Measurements from ENCODE around the gene PTPRG. TPM values are rescaled to one million over a fixed set of nuclear protein-coding genes. Genes with fewer than 3 reads are reported as not detected.

PTPRG gene
- total RNA-seq, 1 experiment from 2014 or later: 32.1 TPM

DNA sequence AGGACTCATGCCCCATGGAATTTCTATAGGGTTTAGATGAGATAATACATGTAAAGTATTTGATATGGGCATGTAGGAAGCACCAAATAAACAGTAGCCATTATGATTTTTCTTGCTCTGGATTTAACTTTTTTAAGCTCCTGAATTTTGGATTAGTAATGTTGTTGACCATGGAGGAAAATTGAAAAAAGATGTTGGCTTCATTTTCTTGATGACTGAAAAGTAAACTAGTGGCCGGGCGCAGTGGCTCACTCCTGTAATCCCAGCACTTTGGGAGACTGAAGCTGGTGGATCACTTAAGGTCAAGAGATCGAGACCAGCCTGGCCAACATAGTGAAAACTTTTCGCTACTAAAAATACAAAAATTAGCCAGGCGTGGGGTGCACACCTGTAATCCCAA is 120.3 kb downstream of the PTPRG start:
- ATAC-seq: no peak
- peaks cover 20% of the 10 kb centered on the region; the same call in 1 of the 2 replicates for H3K79me2 ChIP-seq (ENCODE audit: insufficient read depth, low read length)
- DNase-seq (ENCODE audit: low read depth, low spot score): no peak
- H3K9me3 ChIP-seq (ENCODE audit: control insufficient read depth in 1 of 2, insufficient read depth in 1 of 2, low read depth in 1 of 2, low read length in 2 of 2): no peaks in the 10 kb centered on the region
- peaks cover 4% of the 10 kb centered on the region; the same call in 1 of the 2 replicates for H4K20me1 ChIP-seq (ENCODE audit: insufficient read depth)
- CTCF ChIA-PET: no interaction called here
- TF ChIP-seq CBX3 (IDR thresholded peaks at IDR 0.05; ENCODE audit: low read depth): no peak
- no peak for TF ChIP-seq SP1 (IDR thresholded peaks at IDR 0.05; ENCODE audit: low read depth)
- TF ChIP-seq, protein P1, sequence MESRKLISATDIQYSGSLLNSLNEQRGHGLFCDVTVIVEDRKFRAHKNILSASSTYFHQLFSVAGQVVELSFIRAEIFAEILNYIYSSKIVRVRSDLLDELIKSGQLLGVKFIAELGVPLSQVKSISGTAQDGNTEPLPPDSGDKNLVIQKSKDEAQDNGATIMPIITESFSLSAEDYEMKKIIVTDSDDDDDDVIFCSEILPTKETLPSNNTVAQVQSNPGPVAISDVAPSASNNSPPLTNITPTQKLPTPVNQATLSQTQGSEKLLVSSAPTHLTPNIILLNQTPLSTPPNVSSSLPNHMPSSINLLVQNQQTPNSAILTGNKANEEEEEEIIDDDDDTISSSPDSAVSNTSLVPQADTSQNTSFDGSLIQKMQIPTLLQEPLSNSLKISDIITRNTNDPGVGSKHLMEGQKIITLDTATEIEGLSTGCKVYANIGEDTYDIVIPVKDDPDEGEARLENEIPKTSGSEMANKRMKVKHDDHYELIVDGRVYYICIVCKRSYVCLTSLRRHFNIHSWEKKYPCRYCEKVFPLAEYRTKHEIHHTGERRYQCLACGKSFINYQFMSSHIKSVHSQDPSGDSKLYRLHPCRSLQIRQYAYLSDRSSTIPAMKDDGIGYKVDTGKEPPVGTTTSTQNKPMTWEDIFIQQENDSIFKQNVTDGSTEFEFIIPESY (IDR thresholded peaks at IDR 0.05; ENCODE audit: extremely low read depth, insufficient replicate concordance, low read length): no peak
- TF ChIP-seq SIN3A (IDR thresholded peaks at IDR 0.05; ENCODE audit: low read depth): no peak
- TF ChIP-seq, protein P2, sequence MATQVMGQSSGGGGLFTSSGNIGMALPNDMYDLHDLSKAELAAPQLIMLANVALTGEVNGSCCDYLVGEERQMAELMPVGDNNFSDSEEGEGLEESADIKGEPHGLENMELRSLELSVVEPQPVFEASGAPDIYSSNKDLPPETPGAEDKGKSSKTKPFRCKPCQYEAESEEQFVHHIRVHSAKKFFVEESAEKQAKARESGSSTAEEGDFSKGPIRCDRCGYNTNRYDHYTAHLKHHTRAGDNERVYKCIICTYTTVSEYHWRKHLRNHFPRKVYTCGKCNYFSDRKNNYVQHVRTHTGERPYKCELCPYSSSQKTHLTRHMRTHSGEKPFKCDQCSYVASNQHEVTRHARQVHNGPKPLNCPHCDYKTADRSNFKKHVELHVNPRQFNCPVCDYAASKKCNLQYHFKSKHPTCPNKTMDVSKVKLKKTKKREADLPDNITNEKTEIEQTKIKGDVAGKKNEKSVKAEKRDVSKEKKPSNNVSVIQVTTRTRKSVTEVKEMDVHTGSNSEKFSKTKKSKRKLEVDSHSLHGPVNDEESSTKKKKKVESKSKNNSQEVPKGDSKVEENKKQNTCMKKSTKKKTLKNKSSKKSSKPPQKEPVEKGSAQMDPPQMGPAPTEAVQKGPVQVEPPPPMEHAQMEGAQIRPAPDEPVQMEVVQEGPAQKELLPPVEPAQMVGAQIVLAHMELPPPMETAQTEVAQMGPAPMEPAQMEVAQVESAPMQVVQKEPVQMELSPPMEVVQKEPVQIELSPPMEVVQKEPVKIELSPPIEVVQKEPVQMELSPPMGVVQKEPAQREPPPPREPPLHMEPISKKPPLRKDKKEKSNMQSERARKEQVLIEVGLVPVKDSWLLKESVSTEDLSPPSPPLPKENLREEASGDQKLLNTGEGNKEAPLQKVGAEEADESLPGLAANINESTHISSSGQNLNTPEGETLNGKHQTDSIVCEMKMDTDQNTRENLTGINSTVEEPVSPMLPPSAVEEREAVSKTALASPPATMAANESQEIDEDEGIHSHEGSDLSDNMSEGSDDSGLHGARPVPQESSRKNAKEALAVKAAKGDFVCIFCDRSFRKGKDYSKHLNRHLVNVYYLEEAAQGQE (IDR thresholded peaks at IDR 0.05; ENCODE audit: low read depth): no peak
- no peak for TF ChIP-seq POLR2A (IDR thresholded peaks at IDR 0.05; ENCODE audit: borderline replicate concordance, extremely low read depth, insufficient read depth, insufficient read length)
- TF ChIP-seq RAD21 (IDR thresholded peaks at IDR 0.05; ENCODE audit: low read depth): no peak
- TF ChIP-seq TCF7L2 (IDR thresholded peaks at IDR 0.05; ENCODE audit: borderline replicate concordance, extremely low read depth, insufficient read depth, insufficient read length): no peak
- no peak for TF ChIP-seq YY1 (IDR thresholded peaks at IDR 0.05; ENCODE audit: extremely low read depth, insufficient replicate concordance, low read depth, low read length)
- TF ChIP-seq CEBPB (IDR thresholded peaks at IDR 0.05; ENCODE audit: low read depth): no peak
- TF ChIP-seq ELF1 (IDR thresholded peaks at IDR 0.05; ENCODE audit: borderline replicate concordance, low read depth): no peak
- no peak for TF ChIP-seq ZFX (IDR thresholded peaks at IDR 0.05)
- H3K36me3 ChIP-seq (ENCODE audit: control insufficient read depth in 1 of 2, insufficient read depth in 2 of 2, low read length in 2 of 2): no peaks in the 10 kb centered on the region
- no peaks in the 10 kb centered on the region for H3K9me2 ChIP-seq (ENCODE audit: insufficient read depth)
- H3K9ac ChIP-seq (ENCODE audit: low read length): no peak overlapping the region
- 0 out of 2 replicates have a peak overlapping the region, but pooled peaks have one; percentile 43 for H3K4me2 ChIP-seq (ENCODE audit: low read length)
- POLR2A ChIA-PET: interaction anchor here (0.7 kb wide), 1 partner anchor 254 kb away, joined by 3 read pairs; no protein-coding TSS in a partner anchor
- no peak overlapping the region for H3K4me3 ChIP-seq (replicated peaks in 1 of 2; ENCODE audit: low read depth in 1 of 2, low read length in 2 of 2)
- H3K4me1 ChIP-seq (ENCODE audit: control insufficient read depth in 1 of 2, insufficient read depth in 2 of 2, low read length in 2 of 2): peaks cover 27 to 51% of the 10 kb centered on the region in 2 experiments
- H3K27me3 ChIP-seq (ENCODE audit: insufficient read depth, low read length): no peaks in the 10 kb centered on the region
- RAD21 ChIA-PET (ENCODE audit: low non-redundant PET in 1 of 2, low total read pairs in 2 of 2, uncharacterized antibody in 2 of 2, unreplicated experiment in 2 of 2): no interaction called here
- no peak overlapping the region for H3K27ac ChIP-seq (ENCODE audit: low read depth, low read length)
- no TSS peak for BruUV-seq (replicated peaks)
- H2AFZ ChIP-seq (ENCODE audit: low read depth, low read length, poor library complexity, severe bottlenecking): no peak overlapping the region
- intact Hi-C loops (cut with micrococcal nuclease): no loop called here
